Uterus (tissue), 4 donors: ENCODE data around the gene QPCT. TPM values are rescaled to one million over a fixed set of nuclear protein-coding genes. Genes with fewer than 3 reads are reported as not detected.
A peak's percentile ranks its signal among the peaks of the same experiment; 100 is the strongest.

Experiments used
- DNase-seq, 2 donors: peaks; one replicate each; pipeline ENCODE4 v3.0.0-alpha.2; 2019 to 2020
- H3K27ac ChIP-seq, 2 donors: fragments of 200-600 bp; sonication (generic); 1 replicate in 1 of 2; 2 replicates in 1 of 2; pipeline ENCODE4 v1.5.1; 2016 to 2018
- H3K27me3 ChIP-seq, 2 donors: fragments of 200-600 bp; sonication (generic); one replicate each; pipeline ENCODE4 v1.5.1; 2018 to 2019; ENCODE audit warnings: control low read depth in 1 of 2
- H3K36me3 ChIP-seq, 2 donors: fragments of 200-600 bp; sonication (generic); one replicate each; pipeline ENCODE4 v1.5.1; 2019; ENCODE audit warnings: control low read depth in 1 of 2
- H3K4me1 ChIP-seq, 2 donors: fragments of 200-600 bp; sonication (generic); one replicate each; pipeline ENCODE4 v1.5.1; 2018 to 2019; ENCODE audit warnings: control low read depth in 1 of 2
- H3K4me3 ChIP-seq, 2 donors: fragments of 200-600 bp; sonication (generic); 1 replicate in 1 of 2; 2 replicates in 1 of 2; pipeline ENCODE4 v1.5.1; 2018 to 2019; ENCODE audit warnings: mild to moderate bottlenecking in 1 of 2
- H3K9me3 ChIP-seq, 2 donors: fragments of 200-600 bp; sonication (generic); one replicate each; pipeline ENCODE4 v1.5.1; 2019; ENCODE audit warnings: control low read depth in 1 of 2
- CTCF ChIP-seq, 4 experiments: fragments of 200-600 bp in 2 of 4; fragments of 450-650 bp in 2 of 4; sonication (generic) in 2 of 4; IDR thresholded peaks; one replicate each; pipeline ENCODE4 v1.5.1; 2016 to 2019; ENCODE audit warnings: antibody characterized with exemption in 4 of 4, mild to moderate bottlenecking in 2 of 4, moderate library complexity in 1 of 4
- POLR2A ChIP-seq, 2 donors: fragments of 450-650 bp; IDR thresholded peaks; one replicate each; pipeline ENCODE4 v1.6.1; 2016; ENCODE audit warnings: antibody characterized with exemption in 2 of 2, mild to moderate bottlenecking in 1 of 2, moderate library complexity in 1 of 2
- intact Hi-C: fragments of 100-400 bp; cut with DNase I; formaldehyde crosslinking; loops from one replicate; pipeline ENCODE4 v1.15.1; 2023; ENCODE audit warnings: low total_unique reads
- total RNA-seq, 4 donors: library from RNA; depleted of rRNA in 3 of 4; stranded (reverse); fragments of >200 nt in 3 of 4; gene quantifications; one replicate each; pipeline versions ENCODE4 v1.1.0 to v1.2.4, GENCODE V29; 2014 to 2023
- donor health status: DM: yes; HTN: yes; CAD: no.

QPCT gene
- total RNA-seq, 4 donors from 2014 or later, result 4.4 to 46.9 (median 8.7) TPM

GRCh38 chr2:37322368-37322767 lies 22.1 kb upstream of the QPCT start:
- Histone ChIP-seq H3K36me3 (no peaks in the 10 kb centered on the region), H3K27me3 (no peaks in the 10 kb centered on the region), H3K4me3 (no peak overlapping the region), H3K27ac (peak overlapping the region in 1 of 2 donors; percentile 97), H3K4me1 (peaks cover 0 to 6% of the 10 kb centered on the region in 2 donors), H3K9me3 (no peaks in the 10 kb centered on the region)
- intact Hi-C loops, result no loop called here
- TF ChIP-seq POLR2A (IDR thresholded peaks at IDR 0.05) (no peak), CTCF (IDR thresholded peaks at IDR 0.05) (no peak)
- no peak for DNase-seq

GRCh38 chr2:37323176-37323780 lies 21.2 kb upstream of the QPCT start:
- DNase-seq, result no peak
- intact Hi-C loops, result no loop called here

GRCh38 chr2:37323781-37324535 lies 20.5 kb upstream of the QPCT start:
- peaks cover 0 to 6% of the 10 kb centered on the region in 2 donors for H3K4me1 ChIP-seq
- TF ChIP-seq CTCF (IDR thresholded peaks at IDR 0.05), result no peak
- peak in 1 of 2 donors; percentile 18 for TF ChIP-seq POLR2A (IDR thresholded peaks at IDR 0.05)
- no peaks in the 10 kb centered on the region for H3K36me3 ChIP-seq
- peak overlapping the region; percentile 70 to 78 for H3K4me3 ChIP-seq
- H3K27ac ChIP-seq, result peak overlapping the region; percentile 91 to 97
- peak; percentile 36 to 40 for DNase-seq
- no peaks in the 10 kb centered on the region for H3K9me3 ChIP-seq
- intact Hi-C loops, result no loop called here
- no peaks in the 10 kb centered on the region for H3K27me3 ChIP-seq

More at GRCh38 chr2:37323176-37323780, 21.2 kb upstream of the QPCT start:
- Histone ChIP-seq H3K27ac (peak overlapping the region; percentile 91 to 97), H3K4me1 (peaks cover 0 to 6% of the 10 kb centered on the region in 2 donors), H3K36me3 (no peaks in the 10 kb centered on the region), H3K4me3 (peak overlapping the region; percentile 70 to 78), H3K27me3 (no peaks in the 10 kb centered on the region), H3K9me3 (no peaks in the 10 kb centered on the region)
- TF ChIP-seq CTCF (IDR thresholded peaks at IDR 0.05) (no peak), POLR2A (IDR thresholded peaks at IDR 0.05) (no peak)

- H3K4me3 ChIP-seq, result peak overlapping the region; percentile 70 to 78
- TF ChIP-seq CTCF (IDR thresholded peaks at IDR 0.05) (peak in 1 of 4 experiments; percentile 21), POLR2A (IDR thresholded peaks at IDR 0.05) (peak in 1 of 2 donors; percentile 73)
- no peaks in the 10 kb centered on the region for H3K9me3 ChIP-seq
- H3K27ac ChIP-seq, result peak overlapping the region; percentile 91 to 97
- intact Hi-C loops, result no loop called here
- peaks cover 0 to 6% of the 10 kb centered on the region in 2 donors for H3K4me1 ChIP-seq
- H3K36me3 ChIP-seq, result no peaks in the 10 kb centered on the region
- no peaks in the 10 kb centered on the region for H3K27me3 ChIP-seq
- peak; percentile 86 for DNase-seq
Observed at GRCh38 chr2:37324536-37324785, 20.0 kb upstream of the QPCT start.
